HG02884 (cell line): ENCODE measurements around the gene SOS1.
"Not testable (repeated sequence)": the region's sequence is repeated elsewhere in the genome, so short reads cannot be mapped to it uniquely, and the experiment has no call there.

Experiments used
- ATAC-seq: cut with Tn5 transposase; IDR thresholded peaks from one replicate; pipeline ENCODE4 v1.9.1; 2021; ENCODE audit warnings: mild to moderate bottlenecking, moderate library complexity; ENCODE audit not compliant: unreplicated experiment

SOS1 gene

DNA sequence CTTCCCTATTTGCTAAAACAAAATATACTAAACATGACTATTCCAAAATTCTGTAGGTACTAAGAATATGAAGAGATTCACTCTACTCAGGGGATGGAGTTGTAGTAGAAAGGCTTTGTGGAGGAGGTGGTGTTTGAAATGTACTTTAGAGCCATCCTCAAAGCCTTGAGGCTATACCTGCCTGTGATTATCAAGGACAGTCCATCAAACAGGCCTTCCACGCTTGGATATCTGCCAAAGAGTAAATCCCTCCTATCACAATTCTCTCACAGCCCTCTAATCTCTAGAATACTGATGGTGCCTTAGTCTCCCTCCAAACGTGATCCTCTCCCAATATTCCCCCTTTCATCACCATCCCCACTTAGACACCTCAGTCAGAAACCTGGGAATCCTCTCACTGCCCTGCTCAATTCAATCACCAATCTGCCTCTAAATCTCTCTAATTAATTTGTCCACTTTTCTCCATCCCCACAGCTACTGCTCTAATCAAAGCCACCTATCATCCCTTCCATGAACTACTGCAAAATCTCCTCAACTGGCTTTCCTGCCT lies 13.1 kb downstream of the SOS1 start:
- ATAC-seq = no peak

DNA sequence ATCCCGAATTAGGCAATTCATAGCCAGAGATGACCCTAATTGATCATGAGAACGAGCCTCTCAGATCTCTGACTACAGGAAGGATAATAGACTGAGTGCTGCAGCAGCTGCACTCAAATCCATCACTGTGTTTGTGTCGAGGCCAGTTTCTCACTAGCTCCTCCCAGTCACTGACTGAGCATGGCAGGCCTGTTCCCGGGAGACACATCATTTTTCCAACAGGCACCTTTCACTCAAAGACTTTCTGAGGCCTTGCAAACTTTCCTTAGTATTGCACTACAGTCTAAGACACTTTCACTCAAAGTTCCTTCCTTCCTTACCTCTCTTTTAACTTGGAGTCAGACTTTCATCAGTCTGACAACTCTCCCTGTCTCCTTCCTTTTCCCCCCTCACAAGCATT lies 13.7 kb downstream of the SOS1 start:
- no peak for ATAC-seq

DNA sequence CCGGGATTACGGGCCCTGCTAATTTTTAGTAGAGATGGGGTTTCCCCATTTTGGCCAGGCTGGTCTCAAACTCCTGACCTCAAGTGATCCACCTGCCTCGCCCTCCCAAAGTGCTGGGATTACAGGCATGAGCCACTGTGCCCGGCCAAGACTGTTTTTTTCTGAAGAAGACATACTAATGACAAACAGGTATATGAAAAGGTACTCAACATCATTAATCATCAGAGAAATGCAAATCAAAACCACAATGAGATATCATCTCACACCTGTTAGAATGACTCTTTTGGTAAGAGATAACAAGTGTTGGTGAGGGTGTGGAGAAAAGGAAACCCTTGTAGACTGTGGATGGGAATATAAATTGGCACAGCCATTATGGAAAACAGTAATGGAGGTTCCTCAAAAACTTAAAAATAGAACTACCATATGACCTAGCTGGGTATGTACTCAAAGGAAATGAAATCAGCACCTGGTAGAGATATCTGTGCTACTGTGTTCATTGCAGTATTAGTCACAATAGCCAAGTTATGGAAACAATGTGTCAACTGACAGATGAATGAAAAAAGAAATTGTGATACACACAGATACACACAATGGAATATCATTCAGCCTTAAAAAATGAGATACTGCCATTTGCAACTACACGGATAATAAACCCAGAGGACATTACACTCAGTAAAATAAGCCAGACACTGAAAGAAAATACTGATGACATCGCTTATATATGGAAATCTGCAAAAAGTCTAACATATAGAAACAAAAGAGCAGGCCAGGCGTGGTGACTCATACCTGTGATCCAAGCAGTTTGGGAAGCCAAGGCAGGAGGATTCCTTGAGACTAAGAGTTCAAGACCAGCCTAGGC lies 20.8 kb downstream of the SOS1 start:
- ATAC-seq = peak; percentile 66

DNA sequence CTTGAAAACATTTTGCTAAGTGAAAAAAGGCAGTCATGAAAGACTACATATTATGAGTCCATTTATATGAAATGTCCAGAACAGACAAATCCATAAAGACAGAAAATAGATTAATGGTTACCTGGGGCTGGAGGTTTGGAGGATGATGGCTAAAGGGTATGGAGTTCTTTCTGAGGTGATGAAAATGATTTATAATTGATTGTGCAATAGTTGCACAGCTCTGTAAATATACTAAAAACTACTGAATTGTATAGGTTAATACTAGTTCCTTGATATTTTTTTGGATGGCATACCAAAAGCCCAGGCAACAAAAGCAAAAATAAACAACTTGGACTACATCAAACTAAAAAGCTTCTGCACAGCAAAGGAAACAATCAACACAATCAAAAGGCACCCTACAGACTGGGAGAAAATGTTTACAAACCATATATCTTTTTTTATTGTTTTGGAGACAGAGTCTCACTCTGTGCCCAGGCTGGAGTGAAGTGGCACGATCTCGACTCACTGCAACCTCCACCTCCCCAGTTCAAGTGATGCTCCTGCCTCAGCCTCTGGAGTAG lies 21.5 kb downstream of the SOS1 start:
- no peak for ATAC-seq

DNA sequence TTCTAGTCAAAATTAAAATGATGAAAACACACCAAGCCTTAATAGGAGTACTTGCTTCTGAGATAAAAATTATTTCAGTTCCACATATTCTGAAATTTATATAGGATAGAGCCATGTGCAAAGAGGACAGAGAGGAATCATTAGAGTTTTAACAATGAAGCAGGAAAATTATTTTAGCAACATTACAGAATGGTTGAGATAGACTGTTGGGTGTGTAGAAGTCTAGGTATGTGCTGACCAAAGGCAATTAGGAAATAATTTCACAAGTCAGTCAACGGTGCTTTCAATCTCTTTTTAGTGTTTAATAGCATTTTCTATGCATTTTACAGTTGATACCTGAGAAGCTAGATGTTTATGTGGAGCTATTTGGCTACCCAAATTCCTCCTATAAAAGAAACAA lies 25.2 kb downstream of the SOS1 start:
- ATAC-seq = no peak

DNA sequence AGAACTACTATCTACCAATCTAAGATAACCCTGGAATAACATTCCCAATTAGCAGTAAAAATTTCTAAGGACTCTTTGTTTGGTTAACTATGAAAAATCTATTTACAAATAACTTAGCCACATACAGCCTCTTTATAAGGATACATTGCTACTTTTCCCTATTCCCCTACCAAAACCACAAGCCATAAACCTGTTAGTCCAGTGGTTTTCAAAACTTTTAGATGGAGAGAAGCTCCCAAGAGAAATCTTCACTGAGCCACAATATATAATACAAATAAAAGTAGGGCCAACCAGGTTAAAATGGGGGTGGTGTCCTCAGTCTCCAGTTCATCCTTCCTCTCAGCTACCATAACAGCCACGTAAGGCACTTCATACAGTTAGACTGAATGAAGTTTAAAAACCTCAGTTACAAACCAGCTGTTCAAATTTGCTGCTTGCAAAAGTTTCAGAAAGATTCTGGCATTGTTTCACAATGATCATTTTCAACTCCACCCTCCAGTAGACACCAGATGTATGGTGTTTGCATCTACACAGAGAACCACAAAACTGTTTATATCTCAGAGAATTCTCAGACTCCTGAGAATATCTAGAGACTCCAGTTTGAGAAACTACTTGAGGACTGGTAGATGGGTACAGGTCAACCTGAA lies 26.0 kb downstream of the SOS1 start:
- peak; percentile 83 for ATAC-seq

DNA sequence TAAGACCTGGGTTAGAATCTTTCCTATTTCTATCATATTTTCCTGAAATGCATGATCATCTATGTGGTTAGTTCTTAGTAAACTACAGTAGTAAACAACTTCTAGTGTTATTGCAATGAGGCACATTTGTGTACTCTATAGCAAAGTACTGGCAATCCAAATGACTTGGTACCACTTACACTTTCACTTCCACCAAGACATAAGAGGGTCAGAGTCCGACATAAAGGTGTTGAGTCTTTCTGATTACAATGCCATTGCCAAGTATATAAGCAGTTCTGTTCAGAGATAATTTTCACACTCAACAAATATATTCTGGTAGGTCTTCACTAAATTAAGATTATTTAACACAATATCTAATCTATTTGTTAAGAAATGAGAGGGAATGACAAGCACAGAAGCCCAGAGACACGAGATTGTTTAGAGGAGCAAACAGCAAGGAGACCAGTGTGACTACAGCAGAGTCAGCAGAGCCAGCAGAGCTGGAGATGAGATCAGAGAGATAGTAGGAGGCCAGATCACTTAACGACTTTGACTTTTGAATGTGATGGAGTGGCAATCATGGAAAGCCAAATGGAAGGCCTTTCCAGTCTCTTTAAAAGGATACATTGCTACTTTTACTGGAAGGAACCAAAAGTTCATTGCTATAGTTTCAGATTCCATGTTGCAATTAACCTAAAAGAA lies 27.5 kb downstream of the SOS1 start:
- no peak for ATAC-seq

DNA sequence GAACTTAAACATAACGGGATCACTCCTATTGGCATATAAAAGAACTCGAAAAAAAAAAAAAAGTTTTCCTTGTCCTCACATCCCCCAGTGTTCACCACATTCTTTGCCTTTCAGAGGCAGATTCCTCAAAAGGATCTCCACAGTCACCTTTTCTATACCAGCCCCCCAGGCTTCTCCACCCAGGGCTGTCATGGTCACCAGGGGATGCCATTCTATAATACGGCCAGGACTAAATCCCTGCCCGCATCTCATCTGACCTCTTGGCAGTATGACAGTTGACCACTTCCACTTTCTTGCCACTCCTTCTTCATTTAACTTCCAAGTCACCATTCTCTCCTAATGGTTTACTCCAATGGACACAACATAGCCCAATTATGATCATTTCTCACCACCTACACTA lies 29.3 kb downstream of the SOS1 start:
- ATAC-seq = no peak

DNA sequence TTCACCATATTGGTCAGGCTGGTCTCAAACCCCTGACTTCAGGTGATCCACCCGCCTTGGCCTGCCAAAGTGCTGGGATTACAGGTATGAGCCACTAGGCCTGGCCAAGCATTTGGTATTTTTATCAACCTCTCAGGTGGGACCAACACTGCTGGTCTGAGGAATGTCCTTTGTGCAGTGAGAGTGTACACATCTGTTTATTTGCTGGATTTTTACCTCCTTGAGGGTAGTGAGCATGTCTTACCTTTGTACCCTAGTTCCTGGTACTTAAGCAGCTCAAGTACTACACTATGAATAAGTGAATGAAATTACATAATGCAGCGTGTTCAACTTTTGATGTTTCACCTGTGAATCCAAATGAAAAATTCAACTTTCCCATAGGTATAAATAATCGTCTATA lies 29.8 kb downstream of the SOS1 start:
- ATAC-seq = no peak

DNA sequence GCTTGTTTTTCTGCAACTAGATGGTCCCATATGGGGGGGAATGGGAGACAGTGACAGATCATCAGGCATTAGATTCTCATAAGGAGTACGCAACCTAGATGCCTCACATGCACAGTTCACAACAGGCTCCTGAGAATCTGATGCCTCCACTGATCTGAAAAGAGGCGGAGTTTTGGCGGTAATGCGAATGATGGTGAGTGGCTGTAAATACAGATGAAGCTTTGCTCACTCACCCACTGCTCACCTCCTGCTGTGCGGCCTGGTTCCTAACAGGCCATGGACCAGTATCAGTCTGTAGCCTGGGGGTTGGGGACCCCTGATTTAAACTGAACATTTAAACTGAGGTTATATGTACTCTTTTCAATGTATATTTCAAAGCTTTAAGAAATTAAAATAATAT lies 40.7 kb downstream of the SOS1 start:
- ATAC-seq = no peak

DNA sequence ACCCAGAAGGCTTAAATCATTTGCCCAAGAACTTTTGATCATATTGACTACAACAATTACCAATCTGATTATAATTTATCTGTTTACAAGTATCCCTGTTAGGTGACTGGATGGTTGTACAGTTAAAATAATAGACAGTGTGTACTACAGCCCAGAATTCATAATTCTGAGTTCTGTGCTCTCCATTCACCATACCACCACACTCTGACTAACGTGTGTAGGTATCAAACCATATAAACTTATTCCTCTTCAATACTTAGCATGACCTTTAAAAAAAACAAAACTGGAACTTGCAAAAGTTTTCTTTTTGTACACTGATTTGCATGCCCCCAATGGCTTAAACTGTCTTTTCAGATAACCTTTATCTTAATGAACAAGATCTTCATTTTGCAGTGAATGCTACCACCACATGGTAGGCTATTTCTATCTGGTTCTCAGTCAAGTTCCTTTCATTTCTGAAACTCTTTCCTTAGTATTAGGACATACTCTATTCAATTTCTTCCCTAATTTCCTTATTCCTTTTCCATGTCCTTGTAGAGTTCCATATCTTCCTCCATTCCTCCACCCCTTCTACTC lies 50.9 kb downstream of the SOS1 start:
- no peak for ATAC-seq

DNA sequence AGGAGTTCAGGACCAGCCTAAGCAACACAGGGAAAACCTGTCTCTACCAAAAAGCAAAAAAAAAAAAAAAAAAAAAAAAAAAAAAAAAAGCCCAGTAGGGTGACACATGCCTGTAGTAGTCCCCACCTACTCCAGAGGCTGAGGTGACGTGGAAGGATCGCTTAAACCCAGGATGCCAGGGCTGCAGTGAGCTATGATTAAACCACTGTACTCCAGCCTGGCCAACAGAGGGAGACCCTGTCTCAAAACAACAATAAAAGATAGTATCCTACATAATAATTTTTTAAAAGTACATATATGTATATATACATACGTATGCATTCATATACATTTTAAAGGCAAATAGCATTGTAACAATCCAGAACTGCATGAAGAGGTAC lies 51.7 kb downstream of the SOS1 start:
- ATAC-seq = no peak

DNA sequence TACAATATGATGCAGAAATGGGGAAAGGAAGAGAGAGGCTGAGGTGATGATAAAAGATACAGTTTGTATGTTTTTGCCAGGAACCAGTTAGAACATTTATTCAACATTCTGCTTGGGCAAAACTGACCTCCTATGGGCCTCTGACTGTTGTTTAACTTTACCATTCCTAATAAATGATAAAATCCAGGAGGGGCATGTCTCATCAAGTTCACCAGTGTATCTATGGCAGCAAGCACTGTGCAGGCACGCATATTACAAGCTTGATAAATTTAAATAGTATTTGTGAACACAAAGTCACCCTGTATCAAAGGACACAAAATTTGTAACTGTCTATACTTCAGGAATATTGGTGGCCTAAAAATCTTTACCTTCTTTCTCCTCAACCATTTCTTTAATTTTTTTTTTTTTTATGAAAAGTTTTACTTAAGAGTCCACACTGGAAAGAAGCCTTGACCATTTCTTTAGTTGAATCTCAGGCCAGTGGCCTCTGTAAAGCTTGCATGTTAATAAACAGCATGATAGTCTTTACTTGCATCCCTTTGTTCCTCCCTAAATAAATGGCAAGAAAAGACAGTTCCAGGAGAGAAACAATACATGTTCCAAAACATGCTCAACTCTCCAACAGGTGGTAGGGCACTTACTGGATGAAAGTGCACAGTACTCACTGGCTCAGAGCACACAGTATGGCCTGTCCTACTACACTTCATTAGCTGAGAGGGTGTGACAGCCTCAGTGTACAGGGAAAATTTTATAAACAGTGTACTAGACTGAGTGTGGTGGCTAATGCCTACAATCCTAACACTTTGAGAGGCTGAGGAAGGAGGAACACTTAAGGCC lies 52.3 kb downstream of the SOS1 start:
- no peak for ATAC-seq

DNA sequence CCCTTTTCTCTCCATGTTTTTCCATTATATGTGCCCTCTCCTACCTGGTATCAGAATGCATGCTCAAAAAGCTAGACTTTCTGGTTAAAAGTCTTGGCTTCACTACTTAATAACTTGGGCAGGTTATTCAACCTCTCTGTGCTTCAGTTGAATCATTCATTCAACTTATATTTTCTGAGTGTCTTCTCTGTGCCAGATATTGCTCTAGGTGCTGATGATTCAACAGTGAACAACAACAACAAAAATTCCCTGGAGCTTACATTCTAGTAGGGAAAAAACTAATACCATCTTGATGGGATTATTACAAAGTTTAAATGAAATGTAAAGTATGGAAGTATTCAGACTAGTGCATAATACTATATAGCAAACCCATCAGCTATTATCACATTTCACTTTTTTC lies 55.2 kb downstream of the SOS1 start:
- no peak for ATAC-seq

DNA sequence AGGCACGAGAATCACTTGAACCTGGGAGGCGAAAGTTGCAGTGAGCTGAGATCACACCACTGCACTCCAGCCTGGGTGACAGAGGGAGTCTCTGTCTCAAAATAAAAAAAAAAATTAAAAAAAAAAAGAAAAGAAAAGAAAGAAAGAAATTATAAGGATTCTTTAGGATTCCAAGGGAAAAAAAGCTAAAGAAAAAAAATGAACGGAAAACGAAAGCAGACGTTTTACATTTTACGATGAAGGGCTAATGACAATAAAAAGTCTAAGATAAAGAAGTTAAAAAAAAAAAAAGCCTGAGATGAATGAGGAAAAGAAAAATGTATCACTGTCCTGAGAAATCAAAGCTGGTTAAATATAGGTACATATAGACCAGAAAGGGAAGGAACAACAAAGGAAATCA lies 58.5 kb downstream of the SOS1 start:
- ATAC-seq = no peak

DNA sequence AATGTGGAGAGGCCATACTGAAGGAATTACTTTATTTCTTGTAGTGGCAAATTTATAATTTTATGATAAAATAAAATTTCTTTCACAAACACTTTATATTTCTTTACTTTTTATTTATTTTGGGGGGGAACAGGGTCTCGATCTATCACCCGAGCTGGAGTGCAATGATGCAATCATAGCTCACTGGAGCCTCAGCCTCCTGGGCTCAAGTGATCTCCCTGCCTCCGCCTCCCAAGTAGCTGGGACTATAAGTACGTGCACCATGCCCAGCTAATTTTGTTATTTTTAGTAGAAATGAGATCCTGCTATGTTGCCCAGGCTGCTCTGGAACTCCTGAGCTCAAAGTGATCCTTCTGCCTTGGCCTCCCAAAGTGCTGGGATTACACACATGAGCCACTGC lies 59.6 kb downstream of the SOS1 start:
- ATAC-seq = no peak

DNA sequence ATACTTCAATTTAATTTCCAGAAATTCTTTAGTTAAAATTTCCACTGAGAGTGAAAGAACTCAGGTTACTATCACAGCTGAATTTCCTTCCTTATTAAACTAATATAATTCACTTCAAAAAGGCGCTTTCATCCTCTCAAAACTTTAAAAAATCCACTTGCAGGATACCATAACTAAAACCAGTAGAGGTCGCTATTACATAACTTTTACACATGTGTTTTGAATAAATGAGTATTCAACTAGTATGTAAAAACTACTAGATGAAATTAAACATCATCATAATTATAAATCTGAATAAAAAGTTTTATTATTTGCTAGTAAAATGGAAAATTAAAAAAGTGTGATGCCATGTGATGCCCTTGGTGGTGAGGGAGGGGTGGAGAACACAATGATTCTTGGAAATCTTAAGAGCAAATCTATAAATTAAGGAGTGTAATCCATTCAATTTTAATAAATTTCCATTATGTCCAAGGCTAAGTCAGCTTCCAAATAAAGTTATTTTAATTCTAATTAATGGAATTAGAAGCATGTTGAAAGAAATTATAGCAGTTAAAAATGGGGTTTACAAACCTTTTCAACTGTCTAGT lies 61.4 kb downstream of the SOS1 start:
- ATAC-seq = no peak

DNA sequence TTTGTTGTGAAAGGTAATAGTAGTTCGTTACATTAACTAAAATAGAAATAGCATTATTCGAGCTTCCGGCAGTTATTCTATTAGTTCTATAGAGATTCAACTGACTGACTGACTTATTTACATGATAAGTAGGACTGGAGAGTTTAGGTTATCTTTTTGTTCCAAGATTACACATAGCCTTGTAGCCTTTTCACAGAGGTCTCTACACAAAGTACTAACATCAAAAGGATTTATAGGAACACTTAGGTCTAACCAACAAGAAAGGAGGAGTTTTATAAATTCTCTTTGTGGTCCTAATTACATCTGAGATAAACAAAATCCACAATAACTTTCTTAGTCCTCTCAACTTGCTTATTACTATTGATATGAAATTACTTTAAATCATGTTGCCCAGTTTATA lies 62.8 kb downstream of the SOS1 start:
- ATAC-seq = no peak

DNA sequence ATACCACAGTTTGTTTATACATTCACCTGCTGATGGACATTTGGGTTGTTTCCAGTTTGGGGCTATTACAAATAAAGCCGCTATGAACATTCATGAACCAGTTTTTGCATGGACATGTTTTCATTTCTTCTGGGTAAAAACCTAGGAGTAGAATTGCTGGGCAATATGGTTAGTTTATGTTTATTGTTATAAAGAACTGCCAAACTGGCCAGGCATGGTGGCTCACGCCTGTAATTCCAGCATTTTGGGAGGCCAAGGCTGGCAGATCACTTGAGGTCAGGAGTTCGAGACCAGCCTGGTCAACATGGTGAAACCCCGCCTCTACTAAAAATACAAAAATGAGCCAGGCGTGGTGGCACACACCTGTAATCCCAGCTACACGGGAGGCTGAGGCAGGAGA lies 68.2 kb downstream of the SOS1 start:
- not testable (repeated sequence) for ATAC-seq

DNA sequence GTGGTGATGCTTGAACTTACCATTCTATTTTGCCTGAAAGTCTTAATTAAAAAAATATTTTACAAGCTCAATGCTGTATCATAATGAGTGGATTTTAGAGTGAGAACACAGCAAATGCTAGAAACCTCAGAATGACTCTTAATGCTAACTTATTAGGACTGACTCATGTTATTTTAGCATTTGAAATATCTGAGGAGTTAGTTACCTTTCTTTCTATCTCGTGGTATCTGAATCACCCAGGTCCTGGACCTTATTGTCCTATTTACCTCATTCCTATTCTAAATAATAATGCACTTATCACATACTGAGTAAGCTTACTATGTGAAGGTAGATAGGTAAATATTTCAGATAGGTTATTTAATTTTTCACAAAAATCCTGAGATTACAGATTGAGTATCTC lies 70.7 kb downstream of the SOS1 start:
- ATAC-seq = no peak
